Smooth muscle cell of trachea (primary cell): ENCODE data around the gene SNTA1. TPM values are rescaled to one million over a fixed set of nuclear protein-coding genes. Genes with fewer than 3 reads are reported as not detected.

Experiments used
- total RNA-seq: library from RNA; depleted of rRNA; stranded (reverse); fragments of >200 nt; gene quantifications from 2 replicates; pipeline ENCODE4 v1.2.1, GENCODE V29; 2014

SNTA1 gene
- 42.0 and 47.0 TPM in 2 replicates for total RNA-seq

DNA sequence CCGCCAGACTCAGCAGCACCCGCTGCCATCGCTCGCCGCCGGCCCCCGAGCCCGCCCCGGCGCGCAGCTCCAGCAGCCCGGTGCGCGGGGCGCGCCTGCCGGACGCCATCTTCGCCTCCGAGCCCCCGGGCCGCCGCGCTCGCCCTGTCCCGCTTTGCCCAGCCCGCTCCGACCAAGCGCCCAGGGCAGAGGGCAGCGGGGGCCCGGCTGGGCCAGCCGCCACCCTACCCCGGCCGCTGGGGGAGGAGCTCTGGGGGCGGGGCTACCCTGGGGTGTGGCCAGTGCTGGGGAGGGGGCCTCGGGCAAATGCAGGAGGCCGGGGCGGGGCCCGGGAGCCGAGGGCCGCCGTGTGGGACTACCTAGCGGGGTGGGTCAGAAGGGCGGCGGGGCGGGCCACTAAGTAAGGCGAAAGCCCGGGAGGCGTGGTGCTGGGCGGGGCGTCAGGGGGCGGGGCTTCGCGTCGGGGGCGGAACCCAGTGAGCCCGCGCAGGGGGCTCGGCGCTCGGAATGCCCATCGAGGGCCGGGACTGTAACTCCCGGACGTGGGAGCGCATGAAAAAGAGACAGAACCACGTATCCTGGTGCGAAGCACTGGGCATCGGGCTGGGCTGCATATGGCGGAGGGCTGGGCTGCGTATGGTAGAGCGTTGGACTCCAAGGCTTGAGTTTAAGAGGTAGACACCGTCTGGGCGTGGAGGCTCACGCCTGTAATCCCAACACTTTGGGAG is at the start of gene SNTA1:
Gene SNTA1, minus strand, starts transcription at position 252 of the 728 bp plus-strand sequence. Its CDS starts 143 bp downstream, at position 109.

DNA sequence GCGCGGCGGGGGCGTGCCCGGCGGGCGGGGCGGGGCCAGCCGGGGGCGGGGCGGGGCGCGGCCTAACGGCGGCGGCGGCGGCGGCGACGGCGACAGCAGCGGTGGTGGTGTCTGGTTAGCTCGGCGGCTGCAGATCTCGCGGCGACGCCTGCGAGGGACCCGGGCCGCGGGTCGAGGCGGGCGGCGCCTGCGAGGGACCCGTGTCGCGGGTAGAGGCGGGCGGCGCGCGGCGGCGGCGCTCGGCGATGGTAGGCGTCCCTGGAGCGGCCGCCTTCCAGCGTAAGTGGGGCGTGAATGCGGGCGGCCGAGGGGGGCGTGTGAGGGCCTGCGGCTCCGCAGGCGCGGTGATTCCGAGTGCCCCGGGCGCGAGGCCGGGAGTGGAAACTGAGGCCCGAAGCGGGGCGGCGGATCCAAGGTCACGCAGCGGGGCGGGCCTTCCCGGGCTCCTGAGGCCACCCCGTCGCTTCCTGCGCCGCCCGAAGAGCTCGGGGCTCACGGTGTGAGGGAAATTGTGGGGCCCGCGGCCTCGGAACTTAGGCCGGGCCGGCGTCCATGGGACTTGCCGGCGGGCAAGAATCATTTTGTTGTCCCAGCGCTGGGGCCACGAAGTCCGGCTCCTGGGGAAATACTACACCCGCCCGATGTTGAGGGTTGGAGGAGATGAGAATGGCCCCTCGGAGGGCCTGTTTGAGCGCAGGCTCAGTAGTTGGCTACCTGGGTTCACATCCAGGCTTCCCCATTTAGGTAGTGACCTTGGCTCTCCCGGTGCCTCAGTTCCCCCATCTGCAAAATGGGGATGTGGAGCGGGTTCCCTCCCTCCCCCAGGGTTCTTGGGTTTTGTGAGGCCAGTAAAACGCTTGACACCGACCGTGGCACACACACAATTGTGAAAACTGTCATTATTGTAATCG is 46.7 kb upstream of the SNTA1 start, which contains the start of gene CBFA2T2:
Gene CBFA2T2, plus strand, starts transcription at position 74 of the 911 bp plus-strand sequence. Its CDS starts 172 bp downstream, at position 246.

DNA sequence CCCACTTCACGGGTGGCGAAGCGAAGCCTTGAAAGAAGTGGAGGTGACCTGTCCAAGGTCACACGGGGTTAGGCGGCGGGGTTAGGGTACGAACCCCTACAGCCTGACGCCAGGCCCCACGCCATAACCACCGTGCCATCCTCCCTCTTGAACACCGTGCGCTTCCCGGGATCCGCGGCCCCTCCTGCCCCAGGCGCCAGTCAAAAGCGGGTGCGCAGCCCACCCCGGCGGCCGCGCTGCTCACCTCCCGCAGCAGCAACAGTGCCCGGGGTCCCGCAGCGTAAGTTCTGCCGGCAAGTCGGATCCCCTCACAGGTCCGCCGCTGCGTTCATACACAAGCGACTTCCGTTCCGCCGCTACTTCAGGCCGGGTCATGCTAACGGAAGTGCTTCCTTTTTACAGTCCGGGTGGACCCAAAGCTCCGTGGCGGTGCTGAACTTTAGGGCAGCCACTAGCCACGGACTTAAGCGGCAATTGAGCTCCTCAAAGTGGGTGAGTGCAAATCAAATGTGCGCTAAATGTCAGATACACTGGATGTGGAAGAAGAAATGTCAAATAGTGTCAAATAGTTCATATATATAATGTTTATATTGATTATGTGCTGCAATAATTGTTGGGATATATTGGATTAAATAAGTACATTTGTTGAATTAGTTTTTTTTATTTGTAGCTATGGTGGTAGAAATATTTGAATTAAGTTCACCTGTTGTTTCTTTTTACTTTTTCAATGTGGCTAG is 42.2 kb downstream of the SNTA1 start, which contains the start of gene CDK5RAP1:
Gene CDK5RAP1, minus strand, starts transcription at position 336 of the 737 bp plus-strand sequence. CDS start 4,455 bp downstream, outside the sequence.

Other genes starting within 250 kb of the SNTA1 start
- not detected in 2 replicates for gene BPIFA3, start 226.4 kb downstream of the SNTA1 start, total RNA-seq
- not detected in 2 replicates for gene BPIFA1, start 207.8 kb downstream of the SNTA1 start, total RNA-seq
- gene BPIFB1, start 160.5 kb downstream of the SNTA1 start, total RNA-seq = not detected in 2 replicates
- 18.9 and 23.7 TPM in 2 replicates for gene CDK5RAP1, start 42.2 kb downstream of the SNTA1 start, total RNA-seq
- gene CBFA2T2, start 46.3 kb upstream of the SNTA1 start, total RNA-seq = 7.1 and 8.9 TPM in 2 replicates
- under 0.01 and 0.44 TPM in 2 replicates for gene C20orf144, start 218.6 kb upstream of the SNTA1 start, total RNA-seq
- 3.0 and 3.3 TPM in 2 replicates for gene ACTL10, start 223.2 kb upstream of the SNTA1 start, total RNA-seq
- gene NECAB3, start 230.7 kb upstream of the SNTA1 start, total RNA-seq = 29.5 and 42.2 TPM in 2 replicates
- 1.8 and 4.5 TPM in 2 replicates for gene E2F1, start 242.6 kb upstream of the SNTA1 start, total RNA-seq